ENCODE measurements around the gene FOXN3. TPM values are rescaled to one million over a fixed set of nuclear protein-coding genes. Genes with fewer than 3 reads are reported as not detected.

The FOXN3 gene
- total and polyA plus RNA-seq, 3 experiments from 2014 or later, result 73.9 to 136 (median 74.8) TPM

DNA sequence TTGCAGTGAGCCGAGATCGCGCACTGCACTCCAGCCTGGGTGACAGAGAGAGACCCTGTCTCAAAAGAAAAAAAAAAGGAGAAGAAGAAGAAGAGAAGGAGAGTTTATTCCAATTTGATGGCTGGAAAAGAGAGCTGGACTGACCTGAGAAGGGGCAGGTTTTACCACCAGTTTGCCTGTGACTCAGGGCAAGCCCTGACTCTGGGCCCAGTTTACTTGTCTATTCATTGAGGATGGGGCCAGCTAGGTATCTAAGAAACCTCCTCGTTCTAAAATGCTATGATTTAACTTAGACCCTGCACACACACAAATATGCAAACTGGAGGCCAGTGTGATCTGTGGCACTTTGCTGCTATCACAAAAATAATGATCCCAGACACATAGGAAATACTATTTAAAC lies 155.0 kb downstream of the FOXN3 start:
- Mint-ChIP-seq H3K9me3 (no peaks in the 10 kb centered on the region), H3K4me3 (no peak overlapping the region), H3K27me3 (no peaks in the 10 kb centered on the region), H3K27ac (peak overlapping the region in 3 of 8 donors; percentile 18 to 85 (median 79)), H3K36me3 (peaks cover 0 to 37% (median 6%) of the 10 kb centered on the region in 3 donors), H3K4me1 (peaks cover 37 to 53% (median 50%) of the 10 kb centered on the region in 3 donors)
- DNase-seq, result no peak
- ChIA-PET POLR2A (no interaction called here), CTCF (no interaction called here)
- no peaks in the 10 kb centered on the region for H3K4me1 ChIP-seq (ENCODE audit: insufficient read depth, low read length)
- no peaks in the 10 kb centered on the region for H3K27me3 ChIP-seq (ENCODE audit: insufficient read depth, low read length, poor library complexity, severe bottlenecking)
- no peaks in the 10 kb centered on the region for H3K9me3 ChIP-seq (ENCODE audit: low read length)
- H3K36me3 ChIP-seq (ENCODE audit: insufficient read depth, low read length), result no peaks in the 10 kb centered on the region
- no peak overlapping the region for H3K4me3 ChIP-seq (ENCODE audit: low read length)
- no peak overlapping the region for H3K27ac ChIP-seq (ENCODE audit: low read depth, low read length)

DNA sequence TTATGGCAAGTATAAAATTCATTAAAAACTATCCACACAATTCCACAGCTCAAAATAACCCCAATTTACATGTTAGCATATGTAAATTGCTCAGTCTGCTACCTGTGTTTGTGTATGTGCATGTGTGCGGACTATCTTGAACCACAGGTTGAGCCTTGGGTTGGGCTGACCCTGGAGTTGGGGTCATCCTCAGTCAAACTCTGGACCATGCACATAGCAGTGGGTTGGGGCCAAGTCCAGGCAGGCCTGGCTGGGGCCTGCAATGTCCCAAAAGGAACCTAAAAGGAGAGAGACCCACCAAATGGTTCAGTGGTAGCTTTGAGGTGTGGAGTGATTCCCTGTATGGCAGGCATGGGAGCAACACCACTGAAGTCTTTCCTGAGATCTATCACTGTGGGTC lies 156.1 kb downstream of the FOXN3 start:
- Histone ChIP-seq H3K4me1 (ENCODE audit: insufficient read depth, low read length) (no peaks in the 10 kb centered on the region), H3K4me3 (ENCODE audit: low read length) (no peak overlapping the region), H3K27me3 (ENCODE audit: insufficient read depth, low read length, poor library complexity, severe bottlenecking) (no peaks in the 10 kb centered on the region), H3K9me3 (ENCODE audit: low read length) (no peaks in the 10 kb centered on the region), H3K36me3 (ENCODE audit: insufficient read depth, low read length) (no peaks in the 10 kb centered on the region), H3K27ac (ENCODE audit: low read depth, low read length) (no peak overlapping the region)
- DNase-seq, result no peak
- no peak overlapping the region for H3K27ac Mint-ChIP-seq
- peaks cover 0 to 35% (median 4%) of the 10 kb centered on the region in 3 donors for H3K36me3 Mint-ChIP-seq
- H3K4me3 Mint-ChIP-seq, result no peak overlapping the region
- ChIA-PET POLR2A (no interaction called here), CTCF (interaction anchor here (1.2 kb wide), 1 partner anchor 14 kb away, joined by 3 read pairs; no protein-coding TSS in a partner anchor)
- H3K4me1 Mint-ChIP-seq, result peaks cover 37 to 53% (median 52%) of the 10 kb centered on the region in 3 donors
- H3K9me3 Mint-ChIP-seq, result no peaks in the 10 kb centered on the region
- H3K27me3 Mint-ChIP-seq, result no peaks in the 10 kb centered on the region

DNA sequence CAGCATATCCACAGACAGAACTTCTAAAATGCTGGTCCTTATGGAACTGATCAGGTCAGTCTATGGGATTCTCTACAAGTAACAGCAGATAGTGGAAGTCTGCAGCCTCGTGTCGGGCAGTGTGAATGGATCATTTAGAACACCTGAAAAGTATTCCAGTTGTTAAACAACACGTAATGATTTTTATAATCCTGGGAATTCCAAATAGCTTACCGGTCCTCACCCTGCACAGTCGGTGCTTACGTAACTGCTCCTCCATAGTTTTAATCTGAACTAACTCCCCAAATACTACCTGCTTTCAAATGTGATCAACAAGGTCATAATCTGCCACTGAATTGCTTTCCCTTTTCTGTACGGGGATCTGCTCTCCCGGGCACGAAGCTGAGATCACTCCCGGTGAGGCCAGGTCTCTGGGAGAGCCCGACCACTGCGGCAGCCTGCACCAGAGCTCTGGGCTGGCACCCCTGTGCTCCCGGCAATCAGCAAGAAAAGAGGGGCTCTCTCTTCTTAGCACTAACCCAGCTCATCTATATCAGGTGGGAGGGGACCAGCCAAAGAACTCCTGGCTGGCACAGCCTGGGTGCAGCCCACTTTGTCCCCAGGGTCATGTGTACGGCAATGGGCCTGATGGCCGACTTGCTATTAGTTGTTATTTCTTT lies 157.0 kb downstream of the FOXN3 start:
- peaks cover 0 to 35% (median 3%) of the 10 kb centered on the region in 3 donors for H3K36me3 Mint-ChIP-seq
- Histone ChIP-seq H3K4me1 (ENCODE audit: insufficient read depth, low read length) (no peaks in the 10 kb centered on the region), H3K27ac (ENCODE audit: low read depth, low read length) (no peak overlapping the region), H3K27me3 (ENCODE audit: insufficient read depth, low read length, poor library complexity, severe bottlenecking) (no peaks in the 10 kb centered on the region), H3K36me3 (ENCODE audit: insufficient read depth, low read length) (no peaks in the 10 kb centered on the region), H3K4me3 (ENCODE audit: low read length) (no peak overlapping the region), H3K9me3 (ENCODE audit: low read length) (no peaks in the 10 kb centered on the region)
- ChIA-PET POLR2A (no interaction called here), CTCF (interaction anchor here (0.9 to 1.2 kb wide), 2 partner anchors 9 to 15 kb away, joined by 3 read pairs; no protein-coding TSS in a partner anchor)
- H3K4me1 Mint-ChIP-seq, result peaks cover 33 to 53% (median 48%) of the 10 kb centered on the region in 3 donors
- no peak for DNase-seq
- no peak overlapping the region for H3K4me3 Mint-ChIP-seq
- no peak overlapping the region for H3K27ac Mint-ChIP-seq
- no peaks in the 10 kb centered on the region for H3K27me3 Mint-ChIP-seq
- no peaks in the 10 kb centered on the region for H3K9me3 Mint-ChIP-seq

DNA sequence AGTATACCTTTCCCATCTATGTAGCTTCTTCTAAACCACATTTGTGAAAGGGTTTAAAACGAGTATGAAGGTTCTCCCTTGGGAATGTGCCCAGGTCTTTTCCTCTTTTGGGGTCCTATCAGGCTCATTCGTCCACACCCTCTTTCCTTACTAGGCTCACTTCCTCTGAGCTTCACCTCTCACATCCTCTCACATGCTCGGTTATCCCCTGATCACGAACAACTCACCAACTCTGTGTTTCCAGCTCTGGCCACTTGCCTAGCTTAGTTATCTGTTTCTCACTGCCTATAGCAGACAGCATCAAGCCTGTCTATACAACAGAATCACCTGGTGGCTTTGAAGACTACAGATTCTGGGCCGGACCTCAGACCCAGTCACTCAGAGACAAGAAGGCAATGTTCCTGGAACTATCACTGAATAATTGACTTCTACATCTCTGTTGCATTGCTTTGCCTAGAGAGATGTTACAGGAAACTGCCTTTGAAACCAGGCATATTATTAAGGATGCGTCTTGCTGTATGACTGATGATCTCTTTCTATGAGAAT lies 158.2 kb downstream of the FOXN3 start:
- no peak for DNase-seq
- peak overlapping the region in 2 of 8 donors; percentile 0 to 1 for H3K27ac Mint-ChIP-seq
- no peaks in the 10 kb centered on the region for H3K9me3 Mint-ChIP-seq
- H3K27me3 ChIP-seq (ENCODE audit: insufficient read depth, low read length, poor library complexity, severe bottlenecking), result no peaks in the 10 kb centered on the region
- H3K4me1 ChIP-seq (ENCODE audit: insufficient read depth, low read length), result no peaks in the 10 kb centered on the region
- no peak overlapping the region for H3K4me3 ChIP-seq (ENCODE audit: low read length)
- H3K36me3 Mint-ChIP-seq, result peaks cover 3 to 40% (median 4%) of the 10 kb centered on the region in 3 donors
- CTCF ChIA-PET, result no interaction called here
- no peaks in the 10 kb centered on the region for H3K9me3 ChIP-seq (ENCODE audit: low read length)
- POLR2A ChIA-PET, result no interaction called here
- no peak overlapping the region for H3K27ac ChIP-seq (ENCODE audit: low read depth, low read length)
- no peaks in the 10 kb centered on the region for H3K27me3 Mint-ChIP-seq
- no peak overlapping the region for H3K4me3 Mint-ChIP-seq
- H3K36me3 ChIP-seq (ENCODE audit: insufficient read depth, low read length), result no peaks in the 10 kb centered on the region
- H3K4me1 Mint-ChIP-seq, result peaks cover 34 to 52% (median 40%) of the 10 kb centered on the region in 3 donors

DNA sequence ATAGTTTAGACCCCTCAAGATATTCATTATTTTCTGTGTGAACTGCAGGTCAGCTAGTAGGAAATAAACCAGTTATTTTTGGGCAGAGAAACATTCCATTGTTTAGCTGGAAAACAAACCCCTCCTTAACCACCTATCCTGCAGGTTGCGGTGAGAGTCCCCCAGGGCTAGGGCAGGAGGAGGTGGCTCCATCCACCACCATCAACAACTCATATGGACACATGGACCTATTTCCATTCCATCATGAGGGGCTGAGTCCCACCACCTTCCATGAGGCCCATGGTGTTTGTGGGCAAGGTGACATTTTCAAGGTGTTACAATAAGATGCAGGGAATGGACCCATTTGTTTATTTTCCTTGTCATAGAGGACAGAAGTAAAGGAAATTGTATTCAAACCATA lies 160.1 kb downstream of the FOXN3 start:
- no peaks in the 10 kb centered on the region for H3K4me1 ChIP-seq (ENCODE audit: insufficient read depth, low read length)
- Mint-ChIP-seq H3K36me3 (peaks cover 6 to 47% (median 6%) of the 10 kb centered on the region in 3 donors), H3K27ac (no peak overlapping the region), H3K4me1 (peaks cover 36 to 60% (median 39%) of the 10 kb centered on the region in 3 donors), H3K27me3 (no peaks in the 10 kb centered on the region), H3K4me3 (no peak overlapping the region), H3K9me3 (no peaks in the 10 kb centered on the region)
- no peak overlapping the region for H3K4me3 ChIP-seq (ENCODE audit: low read length)
- H3K36me3 ChIP-seq (ENCODE audit: insufficient read depth, low read length), result no peaks in the 10 kb centered on the region
- H3K27ac ChIP-seq (ENCODE audit: low read depth, low read length), result no peak overlapping the region
- H3K27me3 ChIP-seq (ENCODE audit: insufficient read depth, low read length, poor library complexity, severe bottlenecking), result no peaks in the 10 kb centered on the region
- DNase-seq, result no peak
- ChIA-PET POLR2A (no interaction called here), CTCF (interaction anchor here (0.7 kb wide), 1 partner anchor 14 kb away, joined by 3 read pairs; no protein-coding TSS in a partner anchor)
- H3K9me3 ChIP-seq (ENCODE audit: low read length), result no peaks in the 10 kb centered on the region

DNA sequence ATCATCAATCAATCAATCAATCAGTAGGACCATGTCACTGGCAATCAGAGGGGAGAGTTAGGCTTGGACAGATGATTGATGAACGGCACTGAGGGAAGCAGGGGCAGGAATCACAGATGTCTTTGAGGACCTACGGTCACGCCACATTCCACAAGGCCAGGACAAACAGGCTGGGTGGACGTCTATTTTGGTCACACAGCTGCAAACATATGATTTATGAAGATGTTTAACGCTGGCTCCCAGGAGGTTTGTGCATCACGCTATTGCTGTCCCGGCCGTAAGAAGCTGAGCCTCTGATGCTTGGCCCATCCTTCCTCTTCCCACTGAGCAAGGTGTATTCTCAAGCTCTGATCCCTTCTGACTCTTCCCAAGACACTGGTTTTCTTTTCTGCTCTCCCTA lies 160.8 kb downstream of the FOXN3 start:
- no peak for DNase-seq
- Mint-ChIP-seq H3K4me3 (no peak overlapping the region), H3K27ac (peak overlapping the region in 1 of 8 donors; percentile 56), H3K36me3 (peaks cover 6 to 47% (median 6%) of the 10 kb centered on the region in 3 donors), H3K9me3 (no peaks in the 10 kb centered on the region), H3K4me1 (peaks cover 36 to 65% (median 41%) of the 10 kb centered on the region in 3 donors), H3K27me3 (no peaks in the 10 kb centered on the region)
- Histone ChIP-seq H3K4me3 (ENCODE audit: low read length) (no peak overlapping the region), H3K27me3 (ENCODE audit: insufficient read depth, low read length, poor library complexity, severe bottlenecking) (no peaks in the 10 kb centered on the region), H3K27ac (ENCODE audit: low read depth, low read length) (no peak overlapping the region), H3K4me1 (ENCODE audit: insufficient read depth, low read length) (no peaks in the 10 kb centered on the region), H3K9me3 (ENCODE audit: low read length) (no peaks in the 10 kb centered on the region), H3K36me3 (ENCODE audit: insufficient read depth, low read length) (no peaks in the 10 kb centered on the region)
- POLR2A ChIA-PET, result no interaction called here
- CTCF ChIA-PET, result no interaction called here

DNA sequence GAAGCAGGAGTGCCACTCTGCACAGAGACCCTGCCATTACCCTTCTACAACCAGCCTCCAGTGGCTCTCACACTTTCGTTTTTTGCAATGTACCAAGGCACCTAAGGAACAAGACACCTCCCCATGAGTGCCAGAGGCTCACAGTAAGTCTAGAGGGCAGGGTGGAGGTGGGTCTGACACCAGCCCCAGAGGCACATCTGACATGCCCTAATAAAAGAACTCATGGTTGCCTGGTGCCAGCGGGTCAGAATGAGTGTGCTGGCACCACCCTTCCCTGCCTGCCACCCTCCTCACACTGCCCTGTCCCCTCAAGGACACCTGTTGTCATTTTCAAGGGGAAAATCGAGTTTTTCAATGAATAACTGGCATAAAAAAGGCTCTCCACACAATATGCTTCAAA lies 161.2 kb downstream of the FOXN3 start:
- H3K4me1 Mint-ChIP-seq, result peaks cover 41 to 69% (median 45%) of the 10 kb centered on the region in 3 donors
- H3K27ac Mint-ChIP-seq, result peak overlapping the region in 3 of 8 donors; percentile 41 to 64 (median 56)
- no peak for DNase-seq
- no peaks in the 10 kb centered on the region for H3K9me3 ChIP-seq (ENCODE audit: low read length)
- no peaks in the 10 kb centered on the region for H3K9me3 Mint-ChIP-seq
- no peaks in the 10 kb centered on the region for H3K27me3 ChIP-seq (ENCODE audit: insufficient read depth, low read length, poor library complexity, severe bottlenecking)
- ChIA-PET CTCF (no interaction called here), POLR2A (no interaction called here)
- no peaks in the 10 kb centered on the region for H3K36me3 ChIP-seq (ENCODE audit: insufficient read depth, low read length)
- no peak overlapping the region for H3K4me3 Mint-ChIP-seq
- no peaks in the 10 kb centered on the region for H3K27me3 Mint-ChIP-seq
- H3K36me3 Mint-ChIP-seq, result peaks cover 6 to 47% (median 10%) of the 10 kb centered on the region in 3 donors
- no peak overlapping the region for H3K4me3 ChIP-seq (ENCODE audit: low read length)
- H3K27ac ChIP-seq (ENCODE audit: low read depth, low read length), result no peak overlapping the region
- H3K4me1 ChIP-seq (ENCODE audit: insufficient read depth, low read length), result no peaks in the 10 kb centered on the region

DNA sequence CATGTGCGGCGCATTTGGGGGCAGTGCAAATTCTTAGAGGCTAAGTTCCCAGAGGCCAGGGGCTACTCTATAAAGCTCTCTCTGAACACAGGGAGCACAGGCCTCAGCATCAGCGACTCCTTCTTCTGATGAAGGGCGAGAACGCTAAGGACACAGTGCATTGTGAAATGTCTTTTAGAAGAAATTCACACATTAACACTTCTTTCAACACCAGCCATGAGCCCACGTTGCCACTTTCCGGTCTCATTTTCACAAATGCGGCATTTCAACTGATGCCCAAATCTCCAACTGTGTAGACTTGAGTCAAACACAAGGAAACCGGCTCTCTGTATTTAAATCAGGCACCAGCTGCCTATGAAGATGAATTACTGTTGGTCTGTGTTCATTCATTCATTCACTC lies 162.0 kb downstream of the FOXN3 start:
- Histone ChIP-seq H3K36me3 (ENCODE audit: insufficient read depth, low read length) (no peaks in the 10 kb centered on the region), H3K4me1 (ENCODE audit: insufficient read depth, low read length) (no peaks in the 10 kb centered on the region), H3K27me3 (ENCODE audit: insufficient read depth, low read length, poor library complexity, severe bottlenecking) (no peaks in the 10 kb centered on the region), H3K9me3 (ENCODE audit: low read length) (no peaks in the 10 kb centered on the region), H3K27ac (ENCODE audit: low read depth, low read length) (no peak overlapping the region), H3K4me3 (ENCODE audit: low read length) (no peak overlapping the region)
- no peak for DNase-seq
- CTCF ChIA-PET, result no interaction called here
- Mint-ChIP-seq H3K4me1 (peaks cover 46 to 75% (median 49%) of the 10 kb centered on the region in 3 donors), H3K9me3 (no peaks in the 10 kb centered on the region), H3K4me3 (no peak overlapping the region), H3K27me3 (no peaks in the 10 kb centered on the region), H3K27ac (no peak overlapping the region), H3K36me3 (peaks cover 7 to 50% (median 15%) of the 10 kb centered on the region in 3 donors)
- POLR2A ChIA-PET, result no interaction called here

Data from CD8-positive, alpha-beta memory T cell (primary cell).